Limb (tissue), 2 donors: Measurements from ENCODE around the gene PDGFC.
"Not testable (repeated sequence)": the region's sequence is repeated elsewhere in the genome, so short reads cannot be mapped to it uniquely, and the experiment has no call there.

ENCODE experiments used
- DNase-seq, 2 donors: peaks; one replicate each; pipeline ENCODE4 v3.0.0-alpha.2; 2016; ENCODE audit errors: extremely low spot score in 2 of 2

The PDGFC gene

DNA sequence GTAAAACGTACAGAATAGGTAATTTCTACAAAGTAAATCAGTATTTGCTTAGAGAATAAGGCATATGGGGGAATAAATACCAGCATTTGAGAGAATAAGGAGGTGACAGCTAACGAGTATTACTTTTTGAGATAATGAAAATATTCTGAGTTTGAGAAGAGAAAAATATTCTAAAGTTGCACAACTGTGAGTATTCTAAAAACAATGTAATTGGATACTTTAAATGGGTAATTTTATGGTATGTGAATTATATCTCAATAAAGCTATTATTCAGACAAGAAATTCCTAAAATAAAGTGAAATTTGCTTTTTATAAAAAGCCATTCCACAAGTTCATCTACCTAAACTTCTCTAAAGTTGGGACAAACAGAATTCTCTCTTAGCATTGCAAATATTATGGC is 62.6 kb downstream of the PDGFC start:
- no peak for DNase-seq

DNA sequence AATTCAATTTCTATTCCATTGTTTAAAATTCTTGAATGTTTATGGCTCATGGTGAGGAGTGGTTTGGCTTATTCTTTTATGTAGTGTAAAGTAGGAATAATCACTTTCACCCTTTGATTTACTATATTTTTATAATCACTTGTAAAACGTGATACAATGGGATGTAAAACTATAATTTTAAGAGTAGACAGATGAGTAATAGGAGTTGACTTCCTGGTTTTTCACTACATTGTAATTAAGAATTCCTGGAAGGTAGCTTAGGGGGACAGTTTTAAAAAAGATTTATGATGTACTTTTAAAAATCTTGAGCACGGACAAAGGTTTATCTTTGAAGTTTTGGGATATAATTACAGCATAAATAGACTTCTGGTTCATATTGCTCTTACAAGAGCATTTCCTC is 65.3 kb downstream of the PDGFC start:
- no peak for DNase-seq

DNA sequence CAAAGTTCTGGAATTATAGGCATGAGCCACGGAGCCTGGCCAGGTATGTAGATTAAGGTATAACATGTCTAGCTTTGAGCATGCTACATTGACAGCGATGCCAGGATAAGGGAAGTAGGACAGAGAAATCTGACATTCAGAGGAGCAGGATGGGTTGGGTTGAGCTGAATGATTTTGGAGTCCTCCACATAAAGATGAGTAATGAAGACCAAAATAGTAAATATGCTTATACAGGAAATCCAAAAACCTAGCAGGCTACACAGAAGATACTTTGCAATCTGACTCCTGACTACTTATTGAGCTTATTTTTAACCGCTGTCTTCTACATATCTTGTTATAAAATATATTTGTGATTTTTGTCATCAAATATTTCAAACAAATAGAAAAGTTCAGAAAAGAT is 69.7 kb downstream of the PDGFC start:
- DNase-seq: no peak

DNA sequence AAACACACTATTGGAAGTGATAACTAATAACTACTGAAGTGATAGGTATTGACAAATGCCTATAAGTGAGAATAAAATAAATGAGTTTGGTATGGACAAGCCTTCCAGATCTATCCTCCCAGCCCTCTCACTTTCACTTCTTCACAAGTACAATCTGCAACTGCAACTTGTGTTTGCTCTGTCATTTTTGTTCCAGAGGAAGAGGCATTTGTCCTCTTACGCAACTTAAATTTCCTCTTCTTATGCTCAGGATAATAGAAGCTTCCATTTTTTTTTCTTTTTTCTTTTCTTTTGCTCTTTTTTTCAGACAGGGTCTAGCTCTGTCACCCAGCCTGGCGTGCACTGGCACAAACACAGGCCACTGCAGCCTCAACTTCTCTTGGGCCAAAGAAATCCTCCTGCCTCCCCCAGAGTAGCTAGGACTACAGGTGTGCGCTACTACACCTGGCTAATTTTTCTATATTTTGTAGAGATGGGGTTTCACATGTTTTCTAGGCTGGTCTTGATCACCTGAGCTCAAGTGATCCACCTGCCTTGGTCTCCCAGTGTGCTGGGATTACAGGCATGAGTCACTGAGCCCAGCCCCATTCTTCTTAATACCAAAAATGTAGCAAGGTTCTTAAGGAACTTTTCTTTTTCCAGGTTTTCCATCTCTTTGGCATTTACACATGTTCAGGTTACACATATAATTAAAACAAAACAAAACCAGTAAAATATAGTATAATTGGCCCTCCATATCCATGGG is 73.1 kb downstream of the PDGFC start:
- no peak for DNase-seq

DNA sequence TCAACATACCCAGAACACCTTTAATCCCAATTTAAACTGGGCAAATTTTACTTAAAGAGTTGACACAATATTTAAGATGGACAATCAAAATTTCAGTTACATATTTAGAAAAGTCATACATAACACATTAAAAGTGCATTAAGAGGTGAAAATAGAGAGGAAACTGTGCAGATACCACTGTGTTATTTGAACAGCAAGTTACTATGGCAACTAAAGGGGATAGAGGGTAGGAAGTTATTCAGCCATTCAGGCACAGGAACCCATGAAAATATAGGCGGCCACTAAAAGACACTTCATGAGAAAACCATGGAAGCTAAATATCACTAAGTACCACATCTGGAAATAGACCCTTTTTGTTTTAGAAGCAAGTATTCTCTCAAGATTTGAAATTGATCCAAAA is 75.1 kb downstream of the PDGFC start:
- no peak for DNase-seq

DNA sequence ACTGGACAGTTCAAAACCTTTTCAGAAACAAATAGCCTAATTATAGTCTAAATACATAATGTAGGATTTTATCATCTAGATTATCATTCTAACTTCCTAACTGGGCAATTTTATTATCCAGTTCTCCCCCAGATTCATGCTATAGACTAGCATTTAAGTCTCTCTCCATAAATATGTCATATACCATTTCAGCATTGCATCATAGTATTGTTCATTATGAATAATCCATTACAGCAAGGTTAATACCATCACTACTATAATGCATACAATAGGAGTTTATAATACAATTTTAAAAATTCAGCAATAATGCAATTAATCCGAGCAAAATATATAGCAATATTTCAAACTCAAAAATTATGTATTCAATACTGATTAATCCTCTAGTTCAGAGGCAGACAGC is 77.4 kb downstream of the PDGFC start:
- DNase-seq: no peak

DNA sequence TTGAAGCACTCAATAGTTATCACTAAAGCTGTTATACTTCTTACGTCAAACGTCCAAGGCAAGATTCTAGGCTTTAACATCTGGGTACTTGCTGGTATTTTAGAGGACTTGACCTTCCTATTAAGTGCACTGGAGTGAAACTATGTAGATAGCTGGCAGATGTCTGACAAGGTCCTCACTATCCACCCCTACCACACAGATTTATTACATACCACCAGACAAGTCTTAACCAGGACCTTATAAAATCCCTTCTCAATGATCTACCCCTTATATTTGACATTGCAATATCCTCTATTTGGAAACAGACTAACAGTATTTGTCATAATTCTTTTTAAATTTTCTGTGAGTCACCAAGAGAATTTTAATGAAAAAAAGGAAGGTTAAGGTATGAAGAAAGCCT is 78.8 kb downstream of the PDGFC start:
- DNase-seq: no peak

DNA sequence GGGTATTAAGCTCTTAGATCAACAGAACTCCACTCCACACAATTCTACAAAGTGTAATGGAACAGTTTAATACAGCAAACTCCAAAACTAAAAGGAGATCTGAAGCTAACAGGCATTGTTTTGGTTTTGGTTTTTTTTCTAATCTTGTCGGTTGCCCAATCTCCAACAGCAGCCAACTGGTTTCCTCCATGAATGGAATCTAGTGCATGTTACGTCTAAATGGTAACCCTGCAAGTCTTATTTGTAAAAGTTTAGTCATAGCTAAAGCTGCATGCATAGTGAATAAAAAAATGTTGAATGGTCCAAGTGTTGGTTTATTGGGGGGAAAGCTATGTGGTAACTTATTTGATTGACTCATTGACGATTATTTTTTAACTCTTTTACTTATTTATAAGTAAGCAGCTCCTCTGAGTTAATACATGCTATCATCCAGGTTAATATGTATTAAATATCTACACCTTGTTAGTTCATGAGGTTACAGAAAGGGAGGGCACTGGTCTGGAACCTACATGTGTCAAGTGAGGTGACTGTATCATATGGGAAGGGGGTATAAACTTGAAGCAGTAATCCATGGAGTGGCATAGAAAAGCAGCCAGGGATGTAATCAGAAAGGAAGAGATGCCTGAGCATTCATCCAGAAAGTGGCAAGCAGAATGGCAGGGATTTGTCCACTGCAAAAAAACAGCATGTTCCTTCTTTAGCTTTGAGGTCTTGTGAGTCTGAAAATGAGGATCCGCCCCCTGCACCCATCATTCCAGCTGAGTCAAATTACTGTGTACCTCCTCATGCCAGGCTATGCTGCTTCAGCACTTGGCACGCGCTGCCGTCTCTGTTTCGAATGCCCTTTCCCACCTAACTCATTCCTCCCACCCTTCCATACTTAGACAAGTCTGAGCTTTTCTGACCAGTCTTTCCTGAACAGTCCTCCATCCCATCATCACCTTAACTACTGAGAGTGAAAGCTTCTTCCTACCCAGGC is 81.7 kb downstream of the PDGFC start:
- no peak for DNase-seq

DNA sequence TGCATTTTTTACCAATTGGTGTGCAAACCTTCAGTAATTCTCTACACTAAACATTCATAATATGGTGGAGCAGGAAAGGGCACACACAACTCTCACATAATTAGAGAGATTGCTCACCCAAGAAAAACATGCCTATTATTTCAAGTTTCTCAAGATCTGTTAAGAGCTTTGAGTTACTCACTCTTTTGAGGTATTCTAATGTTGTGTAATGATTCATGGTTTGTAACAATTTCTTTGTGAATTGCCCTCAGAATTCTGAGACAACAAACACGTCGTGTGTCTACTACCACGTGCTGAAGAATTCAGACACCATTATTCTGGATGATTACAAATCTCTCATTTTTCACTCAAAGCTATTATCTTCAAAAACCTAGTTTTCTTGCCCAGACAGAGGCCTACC is 82.8 kb downstream of the PDGFC start:
- DNase-seq: no peak

DNA sequence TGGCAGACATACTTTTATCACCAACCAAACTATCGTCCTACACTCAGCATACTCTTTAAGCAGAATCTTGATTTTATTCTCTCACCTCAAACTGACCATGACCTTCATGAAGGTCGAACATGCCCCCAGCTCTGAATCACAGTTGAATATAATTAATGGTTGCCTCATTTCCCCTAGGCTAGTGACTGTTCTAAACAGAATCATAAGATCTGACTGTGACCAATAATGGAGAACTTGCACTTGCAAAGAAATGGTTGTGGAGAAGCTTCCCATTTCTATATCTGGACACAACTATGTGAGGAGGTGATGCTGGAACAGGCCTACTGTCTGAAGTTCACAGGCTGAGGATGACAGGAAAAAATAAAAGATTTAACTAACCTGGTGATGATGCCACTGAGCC is 85.1 kb downstream of the PDGFC start:
- no peak for DNase-seq

DNA sequence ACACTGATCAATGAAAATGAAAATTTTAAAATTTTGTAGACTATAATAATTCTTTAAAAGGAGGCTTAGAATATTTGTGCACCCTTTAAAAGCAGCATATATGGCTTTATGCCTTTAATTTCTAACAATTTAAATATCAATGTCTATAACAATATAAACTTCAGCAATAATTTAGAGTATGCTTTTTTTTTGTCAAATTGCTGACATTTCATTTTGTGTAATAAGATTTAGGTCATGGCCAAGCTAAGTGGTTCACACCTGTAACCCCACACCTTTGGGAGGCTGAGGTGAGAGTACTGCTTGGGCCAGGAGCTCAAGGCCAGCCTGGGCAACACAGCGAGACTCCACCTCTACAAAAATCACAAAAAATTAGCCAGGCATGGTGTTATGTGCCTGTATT is 86.2 kb downstream of the PDGFC start:
- DNase-seq: no peak

DNA sequence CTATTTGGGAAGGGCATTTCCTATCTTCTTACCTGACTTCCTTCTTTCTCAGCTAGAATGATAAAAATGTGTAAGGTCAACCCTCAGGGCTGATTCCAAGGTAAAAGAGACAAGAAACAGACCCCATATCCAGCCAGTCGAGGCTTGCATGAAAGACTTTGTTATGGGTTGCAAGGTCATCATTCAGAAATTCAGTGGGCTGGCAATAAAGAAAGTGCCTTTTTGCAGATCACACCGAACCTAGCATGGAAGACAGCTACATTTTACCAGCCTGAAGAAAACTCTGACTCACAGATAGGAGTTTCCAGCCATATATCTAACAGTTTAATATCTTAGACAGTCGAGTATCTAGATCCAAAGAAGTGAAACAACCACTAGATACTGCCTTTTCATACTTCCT is 87.4 kb downstream of the PDGFC start:
- DNase-seq: no peak

DNA sequence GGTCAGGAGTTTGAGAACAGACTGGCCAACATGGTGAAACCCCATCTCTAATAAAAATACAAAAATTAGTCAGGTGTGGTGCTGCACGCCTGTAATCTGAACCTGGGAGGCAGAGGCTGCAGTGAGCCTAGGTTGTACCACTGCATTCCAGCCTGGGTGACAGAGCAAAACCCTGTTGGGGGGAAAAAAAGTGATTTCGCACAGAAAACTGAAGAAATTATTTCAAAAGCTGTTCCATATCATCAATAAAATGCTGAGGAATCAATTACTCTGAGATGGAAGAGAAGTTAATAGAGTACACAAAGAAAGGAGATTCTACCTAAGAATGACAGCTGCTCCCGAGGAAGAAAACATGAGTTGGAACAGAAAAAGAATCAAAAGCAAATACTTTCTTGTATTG is 95.9 kb downstream of the PDGFC start:
- no peak for DNase-seq

DNA sequence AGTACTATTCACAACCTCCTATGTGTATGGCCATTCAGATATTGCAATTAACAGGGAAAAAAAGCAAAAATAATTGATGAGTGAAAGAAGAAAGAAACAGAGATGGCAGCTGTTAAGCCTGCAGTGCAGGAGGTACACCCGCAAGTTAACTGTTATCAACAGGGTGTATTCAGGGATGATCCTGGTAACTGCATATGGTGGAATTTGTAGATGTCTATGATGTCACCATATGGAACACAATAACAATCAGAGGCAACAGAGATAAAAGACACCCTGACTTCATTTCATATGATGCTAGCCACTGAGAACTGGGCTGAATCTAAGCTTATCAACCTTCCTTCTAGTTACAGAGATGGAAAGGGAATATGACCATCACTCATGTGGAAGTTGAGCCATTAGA is 96.5 kb downstream of the PDGFC start:
- DNase-seq: no peak

DNA sequence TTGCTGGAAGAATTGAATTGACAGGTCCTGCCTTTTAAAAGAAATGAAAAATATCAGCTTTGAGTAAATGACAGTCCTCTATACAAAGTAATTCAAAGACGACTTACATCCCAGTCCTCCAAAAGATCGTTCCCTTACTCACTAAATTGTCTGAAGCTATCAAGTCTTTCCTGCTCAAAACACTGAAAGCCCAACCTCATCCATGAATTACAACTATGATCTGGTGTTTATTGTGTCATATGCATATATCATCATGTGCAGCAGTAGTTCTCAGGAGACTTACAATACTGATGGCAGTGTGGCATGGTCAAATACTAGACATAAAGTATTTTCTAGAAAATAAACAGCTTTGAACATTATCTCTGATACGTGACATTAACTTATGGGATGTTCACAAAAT is 97.8 kb downstream of the PDGFC start:
- no peak for DNase-seq

DNA sequence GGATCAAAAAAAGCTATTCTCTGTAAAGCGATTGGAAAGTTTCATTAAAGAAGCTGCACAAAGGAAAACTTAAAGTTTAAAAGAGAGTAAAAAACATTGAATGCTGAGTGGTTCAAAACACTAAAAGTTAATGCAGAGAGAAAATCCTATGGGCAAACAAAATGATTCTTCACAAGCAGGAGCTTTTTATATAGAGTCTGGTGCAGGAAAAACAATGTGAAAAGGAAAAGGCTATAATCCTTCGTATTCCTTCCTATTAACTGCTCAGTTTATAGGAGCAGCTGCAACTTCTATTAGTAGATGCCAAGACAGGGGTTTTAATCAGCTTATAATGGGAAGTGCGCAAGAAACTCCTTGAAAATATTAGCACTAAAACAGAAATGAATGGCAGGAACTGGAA is 100.7 kb downstream of the PDGFC start:
- DNase-seq: peak in 1 of 2 donors; percentile 13

DNA sequence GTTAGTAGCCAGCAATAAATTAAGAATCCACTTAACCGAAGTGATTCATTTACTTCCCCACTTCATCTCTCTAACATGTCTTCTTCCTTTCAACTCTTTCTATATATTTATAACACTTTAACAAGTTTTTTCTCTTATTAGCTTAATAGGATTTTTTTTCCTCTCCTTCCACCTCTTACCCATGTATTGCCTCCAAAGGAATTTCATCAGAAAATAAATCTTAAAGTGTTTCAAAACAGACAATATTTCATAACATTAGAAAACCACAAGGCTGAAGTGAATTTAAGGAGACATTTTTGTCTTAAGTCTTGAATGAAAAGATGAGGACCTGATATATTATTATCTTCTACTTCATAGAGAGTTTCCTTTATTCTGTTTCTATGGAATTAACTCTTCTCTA is 101.5 kb downstream of the PDGFC start:
- DNase-seq: no peak

DNA sequence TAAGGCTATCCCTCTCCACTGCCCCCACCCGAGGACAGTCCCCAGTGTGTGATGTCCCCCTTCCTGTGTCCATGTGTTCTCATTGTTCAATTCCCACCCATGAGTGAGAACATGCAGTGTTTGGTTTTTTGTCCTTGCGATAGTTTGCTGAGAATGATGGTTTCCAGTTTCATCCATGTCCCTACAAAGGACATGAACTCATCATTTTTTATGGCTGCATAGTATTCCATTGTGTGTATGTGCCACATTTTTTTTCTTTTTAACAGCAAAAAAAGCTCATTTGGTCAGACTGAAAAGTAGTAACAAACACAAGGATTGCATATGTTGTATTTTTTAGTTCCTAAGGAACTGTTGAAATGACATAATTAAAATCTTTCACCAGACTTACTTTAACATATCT is 105.5 kb downstream of the PDGFC start:
- DNase-seq: not testable (repeated sequence)

DNA sequence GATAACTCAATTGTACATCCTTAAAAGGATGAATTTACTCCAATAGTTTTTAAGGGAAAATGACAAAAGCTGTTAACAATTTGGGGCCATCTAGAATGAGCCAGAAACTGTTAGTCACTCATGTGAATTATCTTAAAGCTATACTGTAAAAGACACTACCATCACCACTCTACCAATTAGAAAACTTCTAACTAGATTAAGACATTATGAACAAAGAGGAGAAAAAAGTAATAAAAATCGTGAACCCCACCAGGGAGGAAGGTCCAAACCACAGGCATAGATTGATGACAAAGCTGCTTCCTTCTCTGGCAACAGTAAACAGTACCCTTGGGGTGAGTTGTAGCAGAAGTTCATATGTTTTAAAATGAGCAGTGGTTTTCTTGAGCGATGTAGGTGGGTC is 106.1 kb downstream of the PDGFC start:
- no peak for DNase-seq

DNA sequence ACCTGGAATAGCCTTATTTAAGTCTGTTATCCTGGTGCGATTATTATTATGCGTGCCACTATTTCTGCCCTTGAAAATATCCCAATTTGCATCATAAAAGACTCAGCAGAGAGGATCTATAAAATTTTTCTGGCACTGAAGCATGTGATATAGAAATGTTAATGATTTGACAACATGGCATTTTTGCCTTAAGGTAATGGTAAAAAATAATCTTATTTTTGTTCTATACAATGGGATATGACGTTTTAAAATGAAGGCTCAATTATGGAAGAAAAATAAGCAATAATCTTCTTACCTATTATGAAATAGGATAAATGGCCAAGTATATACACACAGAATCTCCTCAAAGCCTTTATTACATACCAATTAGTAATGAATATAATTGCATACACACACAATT is 113.5 kb downstream of the PDGFC start:
- DNase-seq: no peak

DNA sequence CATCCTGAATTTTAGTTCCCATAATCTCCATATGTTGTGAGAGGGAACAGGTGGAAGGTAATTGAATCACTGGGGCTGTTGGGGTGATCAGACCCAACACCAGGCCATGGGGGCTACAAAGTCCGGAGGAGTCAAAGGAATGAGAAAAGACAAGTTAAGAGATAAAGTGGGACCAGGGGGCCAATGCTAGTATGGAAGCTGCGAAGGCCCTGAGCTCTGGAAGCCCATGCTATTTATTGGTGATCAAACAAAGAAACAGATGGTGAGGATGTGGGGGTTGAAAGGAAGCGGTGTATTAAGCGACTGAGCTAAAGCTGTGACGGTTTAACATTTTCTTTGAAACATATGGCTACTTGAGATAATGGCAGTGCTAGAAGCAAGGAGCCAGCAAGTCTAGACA is 132.8 kb downstream of the PDGFC start:
- DNase-seq: no peak

DNA sequence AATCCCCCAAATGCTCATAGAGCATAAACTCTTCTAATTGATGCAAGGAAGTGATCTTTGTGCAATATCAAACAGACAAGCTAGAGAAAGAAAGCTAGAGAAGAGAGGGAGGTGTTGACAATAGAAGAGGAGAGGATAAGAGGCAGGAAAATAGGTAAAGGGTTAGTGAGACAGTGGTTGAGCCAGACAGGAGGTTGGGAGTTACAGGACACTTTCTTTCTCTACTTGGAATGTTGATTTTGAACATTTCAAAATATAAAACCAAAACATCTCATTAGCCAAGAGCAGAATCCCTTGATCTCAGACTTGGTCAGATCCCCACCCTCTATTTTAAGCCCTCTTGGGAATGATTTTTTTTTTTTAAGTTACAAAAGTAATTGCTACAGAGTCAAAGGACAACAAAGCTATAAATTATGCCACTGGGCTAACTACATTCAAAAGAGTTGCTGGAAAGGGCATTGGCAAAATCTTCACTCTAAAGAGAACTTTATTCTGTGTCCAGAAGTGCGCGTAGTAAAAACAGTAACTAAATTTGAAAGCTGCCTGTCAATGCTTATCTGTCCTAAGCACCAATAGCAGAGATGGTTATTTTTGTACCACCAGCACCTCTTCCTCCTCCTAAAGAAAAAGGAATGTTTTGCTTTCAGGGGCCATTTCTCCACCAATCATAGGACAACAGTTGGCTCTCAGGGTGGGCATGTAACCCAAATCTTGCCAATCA is 133.8 kb downstream of the PDGFC start:
- DNase-seq: no peak
